ENCODE results near the gene SLC5A11.

The SLC5A11 gene

DNA sequence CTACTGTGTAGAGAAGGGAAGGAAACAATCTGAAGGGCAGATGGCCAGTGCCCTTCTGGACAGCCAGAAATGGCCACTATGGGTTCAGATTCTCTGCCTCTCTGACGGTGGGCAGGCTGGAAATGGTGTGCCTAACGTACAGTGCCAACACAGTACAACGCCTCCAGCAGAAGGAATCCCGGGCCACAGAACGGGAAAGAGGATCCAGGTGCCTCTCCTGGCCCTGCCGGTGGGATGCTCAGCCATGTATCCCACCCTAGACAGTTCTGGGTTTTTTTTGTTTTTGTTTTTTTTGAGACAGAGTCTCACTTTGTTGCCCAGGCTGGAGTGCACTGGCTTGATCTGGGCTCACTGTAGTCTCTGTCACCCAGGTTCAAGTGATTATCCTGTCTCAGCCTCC lies 71.5 kb downstream of the SLC5A11 start:
- DNase-seq (ENCODE audit: low read depth, low spot score) = no peak

DNA sequence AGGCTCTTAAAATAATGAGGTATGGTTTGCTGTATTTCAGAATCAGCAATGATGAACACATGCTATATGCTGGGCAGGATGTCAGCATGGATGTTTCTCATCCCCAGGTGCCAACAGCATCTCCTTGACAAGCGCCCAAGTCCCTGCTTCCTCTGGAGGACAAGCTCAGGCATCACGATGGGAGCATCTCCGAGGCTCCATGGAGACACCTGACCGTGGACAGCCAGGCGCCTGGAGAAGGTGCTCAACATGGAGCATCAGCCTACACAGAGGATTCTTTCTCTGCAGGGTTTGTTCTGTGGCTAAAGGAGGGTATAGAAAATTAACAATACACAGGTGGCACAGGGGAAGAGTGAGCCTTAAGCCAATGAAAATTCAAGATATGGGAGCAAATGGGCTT lies 72.1 kb downstream of the SLC5A11 start:
- DNase-seq (ENCODE audit: low read depth, low spot score) = no peak

DNA sequence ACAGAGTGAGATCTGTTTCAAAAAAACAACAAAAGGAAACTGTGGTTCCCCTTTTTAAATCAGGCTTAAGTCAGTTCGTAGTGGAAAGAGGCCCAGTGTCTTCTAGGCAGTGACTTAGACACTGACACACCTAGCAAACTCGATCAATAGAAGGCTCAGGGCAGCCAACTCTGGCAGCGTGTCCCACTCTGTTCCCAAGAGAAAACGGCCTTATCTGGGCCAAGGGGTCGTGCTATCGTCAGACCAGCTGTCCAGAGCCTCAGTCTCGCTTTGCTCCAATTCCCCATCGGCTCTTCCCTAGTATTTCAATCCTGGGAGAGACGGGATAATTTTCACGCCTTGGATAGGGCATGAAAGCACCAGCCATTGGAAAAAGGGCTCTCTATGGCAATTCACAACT lies 72.9 kb downstream of the SLC5A11 start:
- no peak for DNase-seq (ENCODE audit: low read depth, low spot score)

DNA sequence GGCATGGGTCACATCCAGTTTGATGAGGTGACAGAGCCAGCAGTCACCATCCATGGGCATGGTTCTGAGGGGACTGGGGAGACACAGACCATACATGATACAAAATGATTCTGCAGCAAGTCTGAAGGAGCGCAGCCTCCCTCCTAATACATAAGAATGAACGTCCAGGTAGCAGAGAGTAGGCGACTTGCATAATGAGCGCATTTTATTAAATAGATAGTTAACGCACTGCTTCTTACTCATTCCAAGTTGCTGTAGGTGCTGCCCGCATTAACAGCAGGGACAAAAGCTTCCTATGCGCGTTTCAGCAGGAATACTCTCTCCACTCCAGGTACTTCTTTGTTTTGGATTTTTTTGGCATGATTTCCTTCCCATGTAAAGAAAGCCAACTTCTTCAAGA lies 73.8 kb downstream of the SLC5A11 start:
- DNase-seq (ENCODE audit: low read depth, low spot score) = no peak

DNA sequence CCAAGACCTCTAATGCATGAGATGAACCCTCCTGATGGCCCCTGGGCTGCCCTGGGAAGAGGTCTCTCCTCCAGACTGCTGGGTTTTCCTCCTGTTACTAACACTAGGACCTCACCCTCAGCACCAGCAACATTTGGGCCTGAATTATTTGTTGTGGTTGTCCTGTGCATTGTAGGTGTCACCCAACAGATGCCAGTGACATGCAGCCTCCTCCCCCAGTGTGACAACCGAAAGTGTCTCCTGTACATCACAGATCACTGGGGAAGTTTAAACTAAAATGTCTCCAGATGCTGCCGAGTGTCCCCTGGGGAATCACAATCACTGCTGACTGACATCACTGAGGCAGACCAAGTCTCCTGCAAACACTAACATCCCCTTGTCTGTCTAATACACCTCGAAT lies 74.8 kb downstream of the SLC5A11 start:
- no peak for DNase-seq (ENCODE audit: low read depth, low spot score)

DNA sequence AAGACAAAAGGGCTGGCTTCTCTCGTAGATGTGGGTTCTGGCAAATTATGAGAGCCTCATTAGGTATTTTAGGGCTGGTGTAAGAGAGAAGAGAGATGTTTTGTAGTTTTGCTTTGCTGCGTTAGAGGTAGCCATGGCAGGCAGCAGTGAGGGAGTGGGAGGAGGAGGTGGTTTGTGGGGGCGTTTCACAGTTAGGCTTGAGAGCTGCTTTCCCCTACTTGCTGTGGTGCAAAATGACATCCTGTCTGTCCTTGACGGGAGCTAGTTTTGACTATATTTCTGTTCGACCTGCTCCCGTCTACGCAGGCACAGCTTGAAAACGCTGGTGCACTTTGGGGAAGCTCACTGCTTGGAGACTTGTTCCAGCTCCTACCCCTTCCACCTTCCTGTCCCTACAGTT lies 75.5 kb downstream of the SLC5A11 start:
- no peak for DNase-seq (ENCODE audit: low read depth, low spot score)

DNA sequence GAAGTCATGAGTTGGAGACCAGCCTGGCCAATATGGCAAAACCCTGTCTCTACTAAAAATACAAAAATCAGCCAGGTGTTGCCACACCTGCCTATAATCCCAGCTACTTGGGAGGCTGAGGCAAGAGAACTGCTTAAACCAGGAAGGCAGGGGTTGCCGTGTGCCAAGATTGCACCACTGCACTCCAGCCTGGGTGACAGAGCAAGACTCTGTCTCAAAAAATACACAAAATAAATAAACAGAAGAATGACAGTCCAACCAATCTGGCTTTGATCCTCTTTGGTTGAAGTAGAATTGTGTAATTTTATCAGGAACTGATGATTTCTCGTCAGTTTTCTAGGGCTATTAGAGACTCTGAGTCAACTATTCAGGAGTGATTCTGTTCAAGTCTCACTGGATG lies 79.4 kb downstream of the SLC5A11 start:
- DNase-seq (ENCODE audit: low read depth, low spot score) = no peak

DNA sequence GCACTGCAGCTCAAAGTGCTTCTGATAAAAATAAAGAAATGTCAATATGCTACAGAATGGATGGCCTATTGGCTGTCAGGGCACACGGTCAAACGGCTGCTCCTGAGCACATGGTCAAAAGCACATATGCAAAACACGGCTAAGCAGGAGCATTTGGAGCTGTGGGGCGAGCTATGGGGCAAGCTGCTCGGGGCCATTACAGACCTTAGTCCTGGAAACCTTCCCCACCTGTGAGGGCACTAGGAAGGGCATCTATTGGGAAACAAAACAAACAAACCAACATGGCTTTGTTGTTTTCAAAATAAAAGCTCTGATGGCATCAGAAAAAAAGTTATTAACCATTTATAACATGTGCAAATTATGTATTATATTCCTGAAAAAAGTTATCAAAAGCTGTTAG lies 83.6 kb downstream of the SLC5A11 start:
- DNase-seq (ENCODE audit: low read depth, low spot score) = no peak

DNA sequence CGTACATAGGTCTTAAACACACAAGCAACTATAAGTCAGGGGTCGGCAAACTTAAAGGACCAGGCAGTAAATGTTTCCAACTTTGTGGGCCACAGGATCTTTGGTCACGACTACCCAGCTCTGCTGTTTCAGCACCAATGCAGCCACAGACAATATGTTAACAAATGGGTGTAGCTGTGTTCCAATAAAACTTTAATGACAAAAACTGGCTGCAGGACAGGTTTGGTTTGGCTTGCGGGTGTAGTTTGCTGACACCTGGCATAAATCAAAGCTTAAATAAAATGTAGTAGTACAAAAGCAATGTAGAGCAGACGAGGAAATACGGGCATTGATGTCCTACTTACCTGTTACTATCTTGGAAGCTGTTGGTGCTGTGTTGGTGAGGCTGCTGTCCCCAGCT lies 84.7 kb downstream of the SLC5A11 start:
- DNase-seq (ENCODE audit: low read depth, low spot score) = no peak

DNA sequence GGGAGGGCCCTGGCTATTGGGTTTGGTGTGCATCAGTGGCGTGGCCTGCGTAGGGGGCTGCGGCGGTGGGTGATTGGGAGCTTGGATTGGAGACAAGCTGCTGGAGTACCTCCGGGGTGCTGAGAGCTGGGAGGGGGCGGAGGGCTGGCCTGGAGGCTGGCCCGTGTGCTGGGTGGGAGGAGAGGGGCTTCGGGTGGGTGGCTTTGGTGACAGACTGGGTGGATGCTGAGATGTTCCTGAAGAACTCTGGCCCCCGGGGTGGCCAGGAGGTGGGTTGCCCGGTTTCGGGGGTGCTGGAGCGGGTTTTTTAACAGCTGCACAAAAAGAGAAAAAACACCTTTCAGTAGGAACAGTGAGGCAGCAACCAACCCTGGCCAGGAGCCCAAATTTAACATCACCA lies 85.3 kb downstream of the SLC5A11 start:
- DNase-seq (ENCODE audit: low read depth, low spot score) = no peak

DNA sequence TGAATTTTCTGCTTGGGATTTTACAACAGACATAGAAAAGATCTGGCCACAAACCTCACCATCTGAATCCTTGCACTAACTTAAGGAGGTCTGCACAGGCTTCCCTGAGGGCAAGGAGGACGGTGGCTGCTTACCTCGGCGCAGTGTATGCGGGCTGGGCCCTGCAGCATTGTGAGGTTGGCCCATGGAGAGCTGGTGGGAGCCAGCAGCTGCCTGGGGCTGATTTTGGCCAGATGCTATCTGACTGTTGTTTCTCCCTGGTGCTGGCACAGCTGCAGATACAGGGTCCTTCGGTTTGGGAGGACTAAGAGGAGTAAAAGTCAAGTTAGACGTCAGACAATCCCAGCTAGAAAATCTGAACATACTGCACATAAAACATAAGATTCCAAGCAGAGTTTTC lies 89.6 kb downstream of the SLC5A11 start:
- no peak for DNase-seq (ENCODE audit: low read depth, low spot score)

DNA sequence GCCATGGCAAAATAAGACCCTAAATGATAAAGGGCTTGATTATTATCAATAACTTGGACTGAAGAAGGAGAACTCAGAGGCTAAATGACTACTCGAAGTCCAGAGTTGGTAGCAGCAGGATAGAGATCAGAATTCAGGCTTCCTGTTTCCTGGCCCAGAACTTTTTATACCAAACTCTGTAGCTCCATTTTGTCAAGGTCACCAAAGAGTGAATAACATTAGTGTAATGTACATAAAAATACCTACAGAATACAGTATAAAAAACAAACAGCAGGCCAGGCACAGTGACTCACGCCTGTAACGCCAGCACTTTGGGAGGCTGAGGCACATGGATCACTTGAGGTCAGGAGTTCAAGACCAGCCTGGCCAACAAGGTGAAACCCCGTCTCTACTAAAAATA lies 90.4 kb downstream of the SLC5A11 start:
- no peak for DNase-seq (ENCODE audit: low read depth, low spot score)

DNA sequence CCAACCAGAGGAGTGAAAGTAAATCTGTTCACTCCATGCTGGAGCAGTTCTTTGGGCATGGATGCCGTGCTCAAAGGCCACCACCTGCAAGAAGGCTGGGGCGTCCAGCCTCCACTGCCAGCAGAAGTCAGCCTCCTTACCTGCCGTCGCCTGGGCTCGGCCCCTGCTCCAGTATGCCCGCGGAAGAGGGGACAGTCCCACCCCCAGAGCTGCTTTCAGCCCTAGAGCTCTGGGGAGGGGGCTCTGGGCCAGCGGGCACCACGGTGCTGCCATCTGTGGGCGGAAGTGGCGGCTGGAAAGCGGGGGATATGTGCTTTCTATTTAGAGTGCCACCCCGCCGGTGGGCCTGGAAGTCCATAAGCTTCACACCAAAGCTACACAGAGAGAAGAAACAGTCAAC lies 93.5 kb downstream of the SLC5A11 start:
- no peak for DNase-seq (ENCODE audit: low read depth, low spot score)

DNA sequence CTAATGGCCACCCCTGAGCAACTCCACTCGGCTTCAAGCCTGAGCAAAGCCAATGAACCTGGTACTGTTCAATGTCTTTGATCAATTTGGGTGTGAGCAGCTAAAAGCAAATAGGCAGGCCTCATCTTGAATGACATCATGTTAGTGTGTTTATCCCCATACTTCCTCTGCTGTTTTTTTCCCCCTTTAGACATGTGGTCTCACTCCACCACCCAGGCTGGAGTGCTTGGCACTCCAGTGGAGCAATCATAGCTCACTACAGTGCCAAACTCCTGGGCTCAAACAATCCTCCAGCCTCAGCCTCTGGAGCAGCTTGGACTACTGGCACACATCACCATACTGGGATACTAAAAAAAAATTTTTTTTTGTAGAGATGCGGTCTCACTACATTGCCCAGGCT lies 94.0 kb downstream of the SLC5A11 start:
- DNase-seq (ENCODE audit: low read depth, low spot score) = no peak

DNA sequence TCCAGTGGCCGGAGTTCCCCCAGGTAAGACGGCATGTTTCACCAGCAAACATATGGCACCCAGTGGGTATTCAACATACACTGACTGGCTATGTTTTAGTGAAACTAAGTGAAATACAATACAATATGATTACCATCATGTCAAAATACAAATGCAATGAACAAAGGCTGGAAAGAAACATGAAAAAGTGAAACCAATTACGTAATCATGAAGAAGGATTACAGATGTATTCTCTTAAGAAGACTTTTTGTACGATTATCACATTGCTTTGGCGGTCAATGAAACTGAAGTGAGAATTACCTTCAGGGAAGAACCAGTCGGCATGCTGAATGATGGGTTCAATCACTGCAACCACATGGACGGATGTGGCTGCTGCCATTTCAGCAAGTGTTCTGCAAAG lies 97.7 kb downstream of the SLC5A11 start:
- DNase-seq (ENCODE audit: low read depth, low spot score) = no peak

DNA sequence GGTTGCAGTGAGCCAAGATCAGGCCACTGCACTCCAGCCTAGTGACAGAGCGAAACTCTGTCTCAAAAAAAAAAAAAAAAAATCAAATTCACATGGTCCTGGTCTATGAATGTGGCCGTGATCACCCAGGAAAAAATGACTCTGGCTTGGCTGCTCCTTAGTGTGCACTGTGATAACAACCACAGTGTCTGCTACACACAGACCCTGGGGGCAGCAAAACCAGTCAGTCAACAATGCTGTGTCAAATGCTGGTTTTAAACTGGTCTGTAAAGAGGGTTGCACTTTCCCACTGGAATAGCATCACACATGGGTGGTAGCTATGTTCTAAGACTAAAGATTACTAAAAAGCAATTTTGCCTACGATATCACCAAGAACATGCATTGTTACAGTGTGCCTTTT lies 98.4 kb downstream of the SLC5A11 start:
- no peak for DNase-seq (ENCODE audit: low read depth, low spot score)

DNA sequence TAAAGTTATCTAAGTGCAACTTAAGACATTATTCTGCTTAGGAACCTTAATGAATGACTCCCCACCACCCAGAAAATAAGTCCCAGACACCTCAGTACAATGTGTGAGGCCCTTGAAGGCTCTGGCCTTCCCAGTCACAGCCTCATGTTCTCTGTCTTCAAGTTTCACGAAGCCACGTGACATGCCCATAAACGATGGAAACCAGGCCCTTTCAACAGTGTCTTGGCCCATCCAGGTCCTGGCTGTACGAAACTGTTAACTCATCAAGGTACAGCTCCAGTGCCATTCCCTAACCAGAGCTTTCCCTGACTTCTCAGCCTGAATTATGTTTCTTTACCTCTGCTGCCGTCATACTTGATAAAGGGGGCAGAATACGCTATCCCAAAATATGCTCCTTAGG lies 100.4 kb downstream of the SLC5A11 start:
- no peak for DNase-seq (ENCODE audit: low read depth, low spot score)

DNA sequence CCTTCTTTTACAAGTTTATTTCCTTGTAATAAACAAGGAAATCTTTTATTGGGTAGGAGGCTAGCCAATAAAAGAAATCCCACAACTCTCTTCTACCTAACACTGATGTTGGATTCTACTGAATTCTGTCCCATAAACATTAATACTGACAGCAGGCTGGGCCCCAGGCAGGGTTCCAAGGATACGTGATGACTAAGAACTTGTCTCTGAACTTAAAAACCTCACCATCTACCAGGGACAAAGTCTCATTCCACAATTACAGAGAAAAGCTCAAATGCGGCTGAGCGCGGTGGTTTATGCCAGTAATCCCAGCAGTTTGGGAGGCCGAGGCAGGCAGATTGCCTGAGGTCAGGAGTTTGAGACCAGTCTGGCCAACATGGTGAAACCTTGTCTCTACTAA lies 104.5 kb downstream of the SLC5A11 start:
- DNase-seq (ENCODE audit: low read depth, low spot score) = no peak

DNA sequence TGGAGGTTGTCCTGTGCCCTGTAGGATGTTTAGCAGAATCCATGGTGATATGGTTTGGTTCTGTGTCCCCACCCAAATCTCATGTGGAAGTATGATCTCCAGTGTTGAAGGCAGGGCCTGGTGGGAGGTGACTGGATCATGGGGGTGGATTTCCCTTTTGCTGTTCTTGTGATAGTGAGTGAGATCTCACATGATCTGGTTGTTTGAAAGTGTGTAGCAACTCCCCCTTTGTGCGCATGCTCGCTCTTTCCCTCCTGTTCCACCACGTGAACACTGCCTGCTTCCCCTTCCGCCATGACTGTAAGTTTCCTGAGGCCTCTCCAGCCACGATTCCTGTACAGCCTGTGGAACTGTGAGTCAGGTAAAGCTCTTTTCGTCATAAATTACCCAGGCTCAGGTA lies 107.5 kb downstream of the SLC5A11 start:
- DNase-seq (ENCODE audit: low read depth, low spot score) = no peak

DNA sequence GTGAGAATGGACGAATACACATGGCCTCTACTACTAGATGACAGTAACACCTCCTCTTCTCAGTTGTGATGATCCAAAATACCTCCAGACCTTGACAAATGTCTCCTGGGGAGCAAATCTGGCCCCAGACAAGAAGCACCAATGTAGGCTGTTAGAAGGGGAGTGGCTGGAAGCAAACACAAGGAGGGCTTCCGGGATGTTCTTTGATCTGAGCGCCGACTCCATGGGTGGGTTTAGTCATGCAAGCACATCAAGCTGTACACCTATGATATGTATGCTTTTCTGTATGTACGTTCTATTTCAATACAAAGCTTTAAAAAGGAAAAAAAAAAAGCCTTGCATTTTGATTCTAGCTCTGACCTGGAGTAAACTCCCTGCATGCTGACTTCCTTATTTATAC lies 108.0 kb downstream of the SLC5A11 start:
- DNase-seq (ENCODE audit: low read depth, low spot score) = no peak

DNA sequence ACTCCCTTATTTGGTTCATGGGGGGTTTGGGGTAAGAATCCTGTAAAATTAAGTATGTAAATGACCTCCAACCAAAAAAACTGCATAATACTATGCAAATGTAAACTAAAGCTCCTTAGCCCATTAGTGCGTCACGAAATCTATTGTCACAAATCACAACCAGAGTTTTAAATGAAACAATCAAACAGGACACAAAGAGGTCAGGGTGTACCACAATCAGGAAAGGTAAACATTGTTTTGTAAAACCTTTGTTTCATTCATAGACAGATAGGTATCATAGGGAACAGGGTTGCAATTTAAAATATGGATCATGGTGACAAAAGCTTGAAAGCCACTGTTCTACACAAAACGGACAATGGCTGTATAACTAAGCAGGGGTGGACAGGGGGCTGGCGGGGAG lies 108.4 kb downstream of the SLC5A11 start:
- no peak for DNase-seq (ENCODE audit: low read depth, low spot score)

DNA sequence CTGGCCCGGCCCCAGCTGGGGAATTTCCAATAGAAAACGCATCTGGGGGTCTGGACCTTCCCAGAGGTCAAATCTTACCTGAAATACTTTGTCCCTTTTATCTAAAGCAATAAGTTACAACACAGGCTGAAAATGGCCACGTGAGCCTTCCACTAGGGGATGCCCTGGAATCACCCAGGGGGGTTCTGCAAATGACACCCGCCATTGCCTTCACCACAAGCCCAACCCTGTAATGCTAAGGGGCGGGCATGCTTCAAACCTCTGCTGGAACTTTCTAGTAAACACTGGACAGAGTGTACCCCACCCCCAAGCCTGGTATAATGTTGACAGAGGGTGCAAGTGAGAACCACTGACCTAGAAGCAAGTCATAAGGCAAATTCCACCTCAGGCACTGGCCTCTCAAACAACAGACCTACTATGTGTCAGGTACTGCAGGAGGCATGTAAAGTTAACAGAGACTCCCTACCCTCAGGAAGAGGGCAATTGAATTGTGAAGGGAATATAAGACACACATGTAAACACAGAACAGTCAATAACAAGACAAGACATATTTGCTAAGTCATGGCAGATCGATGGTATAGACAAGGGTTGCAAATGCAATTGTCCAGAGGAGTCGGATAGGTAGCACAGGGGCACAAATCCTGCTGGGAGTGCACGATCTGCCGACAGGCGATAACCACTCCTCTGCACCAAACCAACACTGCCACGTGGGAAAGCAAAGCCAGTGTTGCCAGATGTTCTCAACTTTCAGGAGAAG lies 110.4 kb downstream of the SLC5A11 start:
- no peak for DNase-seq (ENCODE audit: low read depth, low spot score)

DNA sequence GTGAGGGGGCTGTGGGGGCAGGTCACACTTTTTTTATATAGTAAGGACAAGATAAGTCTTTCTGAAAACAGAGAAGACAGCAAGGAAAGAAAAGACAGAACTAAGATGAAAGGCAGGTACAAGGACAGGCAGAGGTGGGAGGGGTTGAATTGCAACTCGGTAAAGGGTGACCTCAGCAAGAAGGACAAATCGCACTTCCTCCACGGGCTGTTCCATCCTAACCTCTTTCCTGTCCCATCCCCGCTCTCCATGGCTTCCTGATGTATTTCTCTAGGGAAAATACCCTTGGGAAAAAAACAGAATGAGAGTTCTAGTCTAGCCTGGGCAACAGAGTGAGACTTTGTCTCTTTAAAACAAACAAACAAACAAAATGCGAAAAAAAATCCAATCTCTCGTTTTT lies 112.1 kb downstream of the SLC5A11 start:
- no peak for DNase-seq (ENCODE audit: low read depth, low spot score)
